ENCODE data around the gene TFB1M. TPM values are rescaled to one million over a fixed set of nuclear protein-coding genes. Genes with fewer than 3 reads are reported as not detected.

TFB1M gene
- total RNA-seq, 4 donors from 2014 or later: 3.2 to 43.4 (median 16.5) TPM

GRCh38 chr6:155325700-155326516, 11.6 kb upstream of the TFB1M start:
- intact Hi-C loops (cut with DNase I; ENCODE audit: low total_unique reads): no loop called here
- Histone ChIP-seq H3K36me3 (no peaks in the 10 kb centered on the region), H3K4me1 (peaks cover 0 to 3% (median 0%) of the 10 kb centered on the region in 4 donors), H3K9me3 (no peaks in the 10 kb centered on the region), H3K27ac (no peak overlapping the region), H3K4me3 (no peak overlapping the region), H3K27me3 (no peaks in the 10 kb centered on the region)
- in situ Hi-C loops (cut with MboI; ENCODE audit: low pct_ligation_motif_present in 1 of 4, low pct_unique_long_range_greater_than_20kb in 1 of 4, low sequenced_read_pairs in 3 of 4): loop anchor here (10.0 to 25.0 kb wide), 4 partner anchors 199 to 1236 kb away; no protein-coding TSS in a partner anchor
- no peak for DNase-seq
- TF ChIP-seq CTCF (IDR thresholded peaks at IDR 0.05): no peak
- WGBS, 2 donors (ENCODE audit: low coverage in 1 of 2): 69 to 79% methylated on average over 3 to 6 of the region's 6 CpGs

- DNase-seq: no peak
- TF ChIP-seq POLR2AphosphoS5 (IDR thresholded peaks at IDR 0.05) (no peak), EP300 (IDR thresholded peaks at IDR 0.05; ENCODE audit: low read depth) (no peak), CTCF (IDR thresholded peaks at IDR 0.05) (no peak), POLR2A (IDR thresholded peaks at IDR 0.05) (no peak)
- intact Hi-C loops (cut with DNase I; ENCODE audit: low total_unique reads): no loop called here
- no peak overlapping the region for H3K27ac ChIP-seq
- no peak overlapping the region for H3K4me3 ChIP-seq
- H3K27me3 ChIP-seq: no peaks in the 10 kb centered on the region
- no peaks in the 10 kb centered on the region for H3K36me3 ChIP-seq
- peaks cover 0 to 3% (median 0%) of the 10 kb centered on the region in 4 donors for H3K4me1 ChIP-seq
- no peaks in the 10 kb centered on the region for H3K9me3 ChIP-seq
- in situ Hi-C loops (cut with MboI; ENCODE audit: low pct_ligation_motif_present in 1 of 4, low pct_unique_long_range_greater_than_20kb in 1 of 4, low sequenced_read_pairs in 3 of 4): loop anchor here (10.0 to 25.0 kb wide), 4 partner anchors 200 to 1237 kb away; no protein-coding TSS in a partner anchor
These were observed 10.7 kb upstream of the TFB1M start for GRCh38 chr6:155324993-155325392.

DNA sequence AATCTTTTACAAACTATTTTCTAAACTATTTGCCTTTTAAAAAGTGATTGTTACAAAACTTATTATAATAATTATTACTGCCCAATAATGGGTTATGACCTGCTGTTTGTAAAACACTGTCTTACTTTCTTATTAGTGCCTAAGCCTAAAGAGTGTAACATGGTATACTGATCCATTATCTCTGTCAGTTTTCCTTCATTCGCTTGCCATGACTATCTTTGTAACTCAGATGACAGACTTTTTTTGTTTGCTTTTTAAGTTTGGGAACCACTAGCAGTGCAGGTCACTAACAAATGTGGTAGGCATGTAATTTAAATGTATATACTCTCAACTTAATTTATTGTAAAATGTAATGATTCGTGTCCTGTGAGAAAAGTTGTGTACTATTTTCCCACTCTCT, 9.9 kb upstream of the TFB1M start:
- in situ Hi-C loops (cut with MboI; ENCODE audit: low pct_ligation_motif_present in 1 of 4, low pct_unique_long_range_greater_than_20kb in 1 of 4, low sequenced_read_pairs in 3 of 4) (loop anchor here in 1 of 4 donors (10.0 kb wide), 1 partner anchor 201 kb away; no protein-coding TSS in a partner anchor), intact Hi-C loops (cut with DNase I; ENCODE audit: low total_unique reads) (no loop called here)
- 90 to 94% methylated on average over 2 of the region's 2 CpGs for WGBS, 2 donors (ENCODE audit: low coverage in 1 of 2)
- DNase-seq: no peak
- TF ChIP-seq CTCF (IDR thresholded peaks at IDR 0.05) (no peak), POLR2AphosphoS5 (IDR thresholded peaks at IDR 0.05) (no peak), POLR2A (IDR thresholded peaks at IDR 0.05) (no peak), EP300 (IDR thresholded peaks at IDR 0.05; ENCODE audit: low read depth) (no peak)
- Histone ChIP-seq H3K4me3 (no peak overlapping the region), H3K36me3 (no peaks in the 10 kb centered on the region), H3K9me3 (no peaks in the 10 kb centered on the region), H3K27ac (no peak overlapping the region), H3K4me1 (peaks cover 0 to 3% (median 0%) of the 10 kb centered on the region in 4 donors), H3K27me3 (no peaks in the 10 kb centered on the region)

GRCh38 chr6:155319902-155320301, 5.6 kb upstream of the TFB1M start:
- no peak for DNase-seq
- WGBS, 2 donors (ENCODE audit: low coverage in 1 of 2): 78 to 82% methylated on average over 2 to 4 of the region's 4 CpGs
- Histone ChIP-seq H3K27me3 (no peaks in the 10 kb centered on the region), H3K27ac (no peak overlapping the region), H3K4me1 (peaks cover 0 to 7% (median 0%) of the 10 kb centered on the region in 4 donors), H3K4me3 (no peak overlapping the region), H3K9me3 (no peaks in the 10 kb centered on the region), H3K36me3 (no peaks in the 10 kb centered on the region)
- in situ Hi-C loops (cut with MboI; ENCODE audit: low pct_ligation_motif_present in 1 of 4, low pct_unique_long_range_greater_than_20kb in 1 of 4, low sequenced_read_pairs in 3 of 4) (loop anchor here in 1 of 4 donors (10.0 kb wide), 1 partner anchor 205 kb away; no protein-coding TSS in a partner anchor), intact Hi-C loops (cut with DNase I; ENCODE audit: low total_unique reads) (no loop called here)
- TF ChIP-seq POLR2A (IDR thresholded peaks at IDR 0.05) (no peak), POLR2AphosphoS5 (IDR thresholded peaks at IDR 0.05) (no peak), CTCF (IDR thresholded peaks at IDR 0.05) (no peak), EP300 (IDR thresholded peaks at IDR 0.05; ENCODE audit: low read depth) (no peak)

All from transverse colon (tissue), 4 donors.